ENCODE results near the gene TMIGD3. TPM values are rescaled to one million over a fixed set of nuclear protein-coding genes. Genes with fewer than 3 reads are reported as not detected.

TMIGD3 gene
- total and polyA plus RNA-seq, 2 donors (not counting 1 experiment from before 2014, with no cell fraction given), result 0.19 TPM; not detected in 1

DNA sequence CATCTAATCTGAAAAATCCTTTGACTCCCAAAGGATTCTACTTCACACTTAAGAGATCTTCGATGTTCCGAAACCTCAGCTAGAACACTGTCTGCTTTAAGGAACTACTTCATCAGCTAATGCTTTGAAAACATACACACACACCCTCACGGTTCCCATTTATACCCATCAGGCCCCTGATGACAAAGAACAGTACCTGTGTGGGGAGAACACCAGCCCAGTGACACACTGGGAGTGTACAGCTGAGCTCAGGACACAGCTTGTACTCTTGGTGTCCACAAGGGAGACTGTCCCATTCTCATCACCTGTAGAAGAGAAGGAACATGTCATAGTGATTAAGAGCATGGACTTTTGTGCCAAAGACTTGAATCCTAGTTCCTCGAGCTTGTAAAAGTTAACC, 61.0 kb downstream of the TMIGD3 start:
- Mint-ChIP-seq H3K27ac (peak overlapping the region; percentile 77), H3K9me3 (ENCODE audit: insufficient read depth) (no peaks in the 10 kb centered on the region), H3K27me3 (no peaks in the 10 kb centered on the region), H3K4me3 (no peak overlapping the region), H3K4me1 (peaks cover 24% of the 10 kb centered on the region)
- 94% methylated on average over 2 of the region's 4 CpGs for WGBS (ENCODE audit: insufficient coverage)
- peaks cover 5 to 9% of the 10 kb centered on the region in 2 donors for H3K4me1 ChIP-seq (ENCODE audit: control insufficient read depth in 2 of 2, insufficient read depth in 2 of 2, low read length in 2 of 2)
- TF ChIP-seq, protein P1, sequence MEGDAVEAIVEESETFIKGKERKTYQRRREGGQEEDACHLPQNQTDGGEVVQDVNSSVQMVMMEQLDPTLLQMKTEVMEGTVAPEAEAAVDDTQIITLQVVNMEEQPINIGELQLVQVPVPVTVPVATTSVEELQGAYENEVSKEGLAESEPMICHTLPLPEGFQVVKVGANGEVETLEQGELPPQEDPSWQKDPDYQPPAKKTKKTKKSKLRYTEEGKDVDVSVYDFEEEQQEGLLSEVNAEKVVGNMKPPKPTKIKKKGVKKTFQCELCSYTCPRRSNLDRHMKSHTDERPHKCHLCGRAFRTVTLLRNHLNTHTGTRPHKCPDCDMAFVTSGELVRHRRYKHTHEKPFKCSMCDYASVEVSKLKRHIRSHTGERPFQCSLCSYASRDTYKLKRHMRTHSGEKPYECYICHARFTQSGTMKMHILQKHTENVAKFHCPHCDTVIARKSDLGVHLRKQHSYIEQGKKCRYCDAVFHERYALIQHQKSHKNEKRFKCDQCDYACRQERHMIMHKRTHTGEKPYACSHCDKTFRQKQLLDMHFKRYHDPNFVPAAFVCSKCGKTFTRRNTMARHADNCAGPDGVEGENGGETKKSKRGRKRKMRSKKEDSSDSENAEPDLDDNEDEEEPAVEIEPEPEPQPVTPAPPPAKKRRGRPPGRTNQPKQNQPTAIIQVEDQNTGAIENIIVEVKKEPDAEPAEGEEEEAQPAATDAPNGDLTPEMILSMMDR (IDR thresholded peaks at IDR 0.05), result no peak
- no peak for TF ChIP-seq EZH2 (IDR thresholded peaks at IDR 0.05; ENCODE audit: borderline replicate concordance, insufficient read depth, low read depth, low read length, poor library complexity, severe bottlenecking)
- peak overlapping the region in 1 of 2 donors; percentile 4 for H3K27ac ChIP-seq (ENCODE audit: low read length in 2 of 2)
- no peak overlapping the region for H2AFZ ChIP-seq (ENCODE audit: insufficient read depth, low read depth, low read length, poor library complexity, severe bottlenecking)
- no peak overlapping the region for H3K9ac ChIP-seq (ENCODE audit: low read length)
- no peaks in the 10 kb centered on the region for H3K9me3 ChIP-seq (ENCODE audit: control extremely low read depth in 1 of 3, control insufficient read depth in 2 of 3, insufficient read depth in 1 of 3, low read length in 2 of 3)
- peaks cover 2 to 79% of the 10 kb centered on the region in 2 experiments for H3K36me3 ChIP-seq (replicated peaks in 1 of 2; ENCODE audit: control extremely low read depth in 1 of 2, control insufficient read depth in 1 of 2, extremely low read depth in 1 of 2, insufficient read depth in 2 of 2, low read length in 1 of 2)
- ATAC-seq (ENCODE audit: low read depth) (no peak), DNase-seq (no peak)
- no peak overlapping the region for H3K4me2 ChIP-seq (replicated peaks; ENCODE audit: low read depth, low read length, poor library complexity, severe bottlenecking)
- ChIA-PET CTCF (interaction anchor here (0.6 to 4.4 kb wide), 24 partner anchors 12 to 412 kb away, joined by 3 to 31 read pairs (median 3); partner anchors contain the start of genes ADORA3 and TMIGD3), POLR2A (no interaction called here)
- H3K79me2 ChIP-seq (ENCODE audit: control insufficient read depth, insufficient read depth, low read length), result no peaks in the 10 kb centered on the region
- H3K27me3 ChIP-seq (replicated peaks in 1 of 4; ENCODE audit: control extremely low read depth in 1 of 4, control insufficient read depth in 3 of 4, insufficient read depth in 4 of 4, low read length in 3 of 4), result no peaks in the 10 kb centered on the region
- no peak overlapping the region for H3K4me3 ChIP-seq (ENCODE audit: control extremely low read depth in 1 of 5, extremely low read depth in 1 of 5, insufficient read depth in 1 of 5, low read depth in 2 of 5, low read length in 4 of 5)
- intact Hi-C loops (cut with micrococcal nuclease), result loop anchor here (10.0 kb wide), 1 partner anchor 1632 kb away; the partner anchor contains the start of gene LRIG2
- no peaks in the 10 kb centered on the region for H4K20me1 ChIP-seq (ENCODE audit: control insufficient read depth, insufficient read depth, low read length, poor library complexity, severe bottlenecking)

DNA sequence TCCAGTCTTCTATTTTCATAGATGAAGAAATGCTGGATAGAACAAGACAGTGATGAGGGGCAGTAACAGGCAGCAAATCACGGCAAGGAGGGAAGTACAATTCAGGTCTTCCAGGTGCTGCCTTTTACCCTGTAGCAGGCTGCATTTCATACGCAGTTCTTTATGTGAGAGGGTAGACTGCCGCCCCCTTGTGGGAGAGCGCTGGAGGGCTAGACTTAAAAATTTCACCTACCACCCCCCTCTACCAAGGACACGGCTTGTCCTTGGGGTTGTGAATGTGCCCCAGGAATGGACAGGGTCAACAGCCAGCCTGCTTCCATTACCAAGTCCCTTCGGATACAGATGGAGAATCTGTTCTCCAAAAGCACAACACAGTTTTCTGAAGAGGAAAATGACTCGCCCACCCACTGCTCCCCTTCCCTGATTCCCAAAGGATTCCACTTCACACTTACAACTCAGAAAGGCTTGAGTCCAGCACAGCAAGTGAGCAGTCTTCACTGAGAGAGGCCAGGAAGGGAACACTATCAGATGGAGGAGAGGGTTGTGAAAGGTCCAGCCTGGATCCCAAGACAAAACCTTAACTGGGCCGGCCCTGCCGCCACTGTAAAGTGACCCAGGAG, 61.8 kb downstream of the TMIGD3 start:
- ATAC-seq (ENCODE audit: low read depth), result peak; percentile 92
- DNase-seq, result peak; percentile 79
- Histone ChIP-seq H3K4me2 (replicated peaks; ENCODE audit: low read depth, low read length, poor library complexity, severe bottlenecking) (no peak overlapping the region), H3K36me3 (replicated peaks in 1 of 2; ENCODE audit: control extremely low read depth in 1 of 2, control insufficient read depth in 1 of 2, extremely low read depth in 1 of 2, insufficient read depth in 2 of 2, low read length in 1 of 2) (peaks cover 2 to 71% of the 10 kb centered on the region in 2 experiments), H3K27me3 (replicated peaks in 1 of 4; ENCODE audit: control extremely low read depth in 1 of 4, control insufficient read depth in 3 of 4, insufficient read depth in 4 of 4, low read length in 3 of 4) (no peaks in the 10 kb centered on the region), H3K4me3 (ENCODE audit: control extremely low read depth in 1 of 5, extremely low read depth in 1 of 5, insufficient read depth in 1 of 5, low read depth in 2 of 5, low read length in 4 of 5) (no peak overlapping the region), H3K9me3 (ENCODE audit: control extremely low read depth in 1 of 3, control insufficient read depth in 2 of 3, insufficient read depth in 1 of 3, low read length in 2 of 3) (no peaks in the 10 kb centered on the region), H2AFZ (ENCODE audit: insufficient read depth, low read depth, low read length, poor library complexity, severe bottlenecking) (peak overlapping the region; percentile 43), H3K9ac (ENCODE audit: low read length) (no peak overlapping the region), H4K20me1 (ENCODE audit: control insufficient read depth, insufficient read depth, low read length, poor library complexity, severe bottlenecking) (no peaks in the 10 kb centered on the region), H3K4me1 (ENCODE audit: control insufficient read depth in 2 of 2, insufficient read depth in 2 of 2, low read length in 2 of 2) (peaks cover 0 to 4% of the 10 kb centered on the region in 2 donors), H3K79me2 (ENCODE audit: control insufficient read depth, insufficient read depth, low read length) (no peaks in the 10 kb centered on the region), H3K27ac (ENCODE audit: low read length in 2 of 2) (peak overlapping the region in 1 of 2 donors; percentile 39)
- POLR2A ChIA-PET, result no interaction called here
- Mint-ChIP-seq H3K27me3 (no peaks in the 10 kb centered on the region), H3K9me3 (ENCODE audit: insufficient read depth) (no peaks in the 10 kb centered on the region), H3K4me1 (peaks cover 16% of the 10 kb centered on the region), H3K27ac (peak overlapping the region; percentile 27), H3K4me3 (no peak overlapping the region)
- WGBS (ENCODE audit: insufficient coverage), result 73% methylated on average over 5 of the region's 9 CpGs
- CTCF ChIA-PET, result interaction anchor here (0.8 to 4.4 kb wide), 24 partner anchors 18 to 326 kb away, joined by 3 to 31 read pairs (median 4); no protein-coding TSS in a partner anchor
- intact Hi-C loops (cut with micrococcal nuclease), result loop anchor here (1.0 to 10.0 kb wide), 5 partner anchors 35 to 1633 kb away; partner anchors contain the start of gene LRIG2
- TF ChIP-seq, protein P1 (IDR thresholded peaks at IDR 0.05), result peak; percentile 84
- no peak for TF ChIP-seq EZH2 (IDR thresholded peaks at IDR 0.05; ENCODE audit: borderline replicate concordance, insufficient read depth, low read depth, low read length, poor library complexity, severe bottlenecking)
